HT1080 (cell line): ENCODE results near the gene TXNDC17. TPM values are rescaled to one million over a fixed set of nuclear protein-coding genes. Genes with fewer than 3 reads are reported as not detected.
"Not testable (repeated sequence)": the region's sequence is repeated elsewhere in the genome, so short reads cannot be mapped to it uniquely, and the experiment has no call there.

Experiments used
- DNase-seq: peaks from one replicate; pipeline ENCODE4 v3.0.0-alpha.2; 2015; ENCODE audit warnings: low read depth
- total RNA-seq: library from RNA; depleted of rRNA; stranded (reverse); fragments of >200 nt; shearing (Covaris generic); gene quantifications from 2 replicates; pipeline ENCODE4 v1.2.3, GENCODE V29; 2014

TXNDC17 gene
- total RNA-seq, 1 experiment from 2014 or later = 108 TPM

DNA sequence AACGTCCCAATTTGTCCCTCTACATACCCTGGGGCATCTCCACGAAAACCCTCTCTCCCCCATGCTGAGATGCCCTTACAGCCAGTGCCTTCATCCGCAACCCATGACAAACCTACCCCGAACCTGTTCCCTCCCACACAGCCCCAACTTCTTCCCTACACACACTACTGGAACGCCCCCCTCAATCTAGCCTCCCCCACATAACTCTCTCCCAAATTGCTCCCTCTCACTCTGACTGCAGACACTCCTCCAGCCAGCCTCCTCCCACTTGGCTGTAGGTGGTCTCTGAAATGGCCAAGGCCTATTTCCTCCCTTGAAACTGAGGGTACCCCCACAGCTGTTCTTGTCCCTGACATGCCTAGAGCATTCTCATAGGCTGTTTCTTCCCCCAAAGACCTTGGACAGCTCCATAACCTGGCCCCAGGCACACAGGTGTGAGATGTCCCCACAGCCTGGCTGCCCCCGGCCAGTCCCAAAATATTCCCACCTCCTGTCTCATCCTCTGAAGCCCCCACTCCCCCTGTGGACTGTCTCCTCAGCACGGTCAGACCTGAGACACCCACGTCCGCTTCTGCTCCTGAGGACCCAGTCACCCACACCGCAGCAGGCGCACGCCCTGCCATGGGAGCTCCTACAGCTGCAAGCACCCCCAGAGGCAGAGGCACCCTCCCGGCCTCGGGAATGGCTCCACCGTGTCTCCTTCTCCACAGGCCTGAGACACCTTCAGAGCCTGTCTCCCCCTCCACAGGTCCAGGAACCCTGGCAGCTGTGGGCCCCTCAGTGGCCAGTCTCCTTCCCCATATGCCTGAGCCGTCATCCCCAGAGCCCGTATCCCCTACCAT, 4.0 kb upstream of the TXNDC17 start:
- DNase-seq = no peak

DNA sequence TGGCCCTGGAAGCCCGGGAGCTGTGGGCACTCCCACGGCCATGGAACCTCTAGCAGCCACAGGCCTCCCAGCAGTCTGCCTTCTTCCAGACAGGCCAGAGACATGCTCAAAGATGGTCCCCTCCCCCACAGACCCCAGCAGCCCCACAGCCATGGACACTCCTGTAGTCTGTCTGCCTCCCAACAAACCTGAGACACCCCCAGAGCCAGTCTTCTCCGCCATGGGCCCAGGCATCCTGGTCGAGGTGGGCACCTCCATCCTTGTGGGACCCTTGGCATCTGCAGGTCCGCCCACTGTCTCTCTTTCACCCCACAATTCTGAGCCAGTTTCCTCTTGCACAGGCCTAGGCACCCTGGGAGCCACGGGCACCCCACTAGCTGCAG, 3.4 kb upstream of the TXNDC17 start:
- DNase-seq = no peak

DNA sequence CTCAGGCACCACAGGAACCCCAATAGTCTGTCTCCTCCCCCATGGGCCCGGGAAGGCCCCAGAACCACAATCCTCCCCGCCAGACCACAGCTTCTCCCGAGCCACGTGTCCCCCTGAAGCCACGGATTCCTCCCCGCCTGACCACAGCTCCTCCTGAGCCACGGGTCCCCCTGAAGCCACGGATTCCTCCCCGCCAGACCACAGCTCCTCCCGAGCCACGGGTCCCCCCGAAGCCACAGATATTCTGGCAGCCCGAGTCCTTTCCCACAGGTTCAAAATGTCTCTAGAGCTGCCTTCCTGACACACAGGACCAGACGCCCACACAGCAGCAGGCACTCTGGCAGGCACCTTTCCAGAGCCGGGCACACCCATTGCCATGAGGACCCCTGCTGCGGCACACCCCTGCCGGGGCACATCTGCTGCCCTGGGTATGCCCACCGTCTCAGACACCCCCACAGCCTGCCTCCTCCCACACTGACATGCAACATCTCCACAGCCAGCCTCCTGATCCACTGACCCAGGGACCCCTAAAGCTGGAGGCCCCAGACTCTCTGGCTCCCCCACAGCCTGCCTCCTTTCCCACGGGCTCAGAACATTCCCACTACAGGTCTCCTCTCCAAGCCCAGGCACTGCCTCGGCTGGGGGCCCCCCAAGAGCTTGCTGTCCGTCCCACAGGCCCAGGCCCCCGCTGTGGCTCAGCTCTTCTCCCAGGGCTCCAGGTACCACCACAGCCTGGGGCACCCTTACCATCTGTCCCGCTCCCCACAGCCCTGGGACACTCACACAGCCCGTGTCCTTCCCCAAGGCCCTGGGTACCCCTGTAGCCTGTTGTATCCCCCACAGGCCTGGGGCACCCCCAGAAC, 2.6 kb upstream of the TXNDC17 start:
- DNase-seq = no peak

DNA sequence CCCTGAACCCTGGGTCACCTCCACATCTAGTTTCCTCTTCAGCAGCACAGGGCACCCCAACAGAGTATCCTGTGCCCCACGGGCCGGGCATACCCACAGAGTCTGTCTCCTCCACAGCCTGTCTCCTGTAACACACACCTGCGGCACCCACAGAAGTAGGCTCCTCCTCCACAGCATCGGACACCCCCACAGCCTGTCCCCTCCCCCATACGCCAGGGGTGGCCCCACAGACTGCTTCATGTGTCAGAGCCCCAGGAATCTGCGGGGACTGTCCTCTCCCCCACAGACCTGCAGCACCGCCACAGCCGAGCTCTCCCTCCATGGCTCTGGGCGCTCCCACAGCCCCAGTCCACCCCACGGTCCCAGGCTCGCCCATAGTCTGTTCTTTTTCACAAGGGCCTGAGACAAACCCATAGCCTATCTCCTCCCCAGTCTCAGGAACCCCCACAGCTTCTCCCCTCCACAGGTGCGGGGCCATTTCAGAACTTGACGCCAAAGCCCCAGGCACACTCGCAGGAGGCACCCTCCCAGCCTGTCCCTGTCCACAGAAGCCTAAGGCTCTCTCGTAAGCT, 1.8 kb upstream of the TXNDC17 start:
- no peak for DNase-seq

DNA sequence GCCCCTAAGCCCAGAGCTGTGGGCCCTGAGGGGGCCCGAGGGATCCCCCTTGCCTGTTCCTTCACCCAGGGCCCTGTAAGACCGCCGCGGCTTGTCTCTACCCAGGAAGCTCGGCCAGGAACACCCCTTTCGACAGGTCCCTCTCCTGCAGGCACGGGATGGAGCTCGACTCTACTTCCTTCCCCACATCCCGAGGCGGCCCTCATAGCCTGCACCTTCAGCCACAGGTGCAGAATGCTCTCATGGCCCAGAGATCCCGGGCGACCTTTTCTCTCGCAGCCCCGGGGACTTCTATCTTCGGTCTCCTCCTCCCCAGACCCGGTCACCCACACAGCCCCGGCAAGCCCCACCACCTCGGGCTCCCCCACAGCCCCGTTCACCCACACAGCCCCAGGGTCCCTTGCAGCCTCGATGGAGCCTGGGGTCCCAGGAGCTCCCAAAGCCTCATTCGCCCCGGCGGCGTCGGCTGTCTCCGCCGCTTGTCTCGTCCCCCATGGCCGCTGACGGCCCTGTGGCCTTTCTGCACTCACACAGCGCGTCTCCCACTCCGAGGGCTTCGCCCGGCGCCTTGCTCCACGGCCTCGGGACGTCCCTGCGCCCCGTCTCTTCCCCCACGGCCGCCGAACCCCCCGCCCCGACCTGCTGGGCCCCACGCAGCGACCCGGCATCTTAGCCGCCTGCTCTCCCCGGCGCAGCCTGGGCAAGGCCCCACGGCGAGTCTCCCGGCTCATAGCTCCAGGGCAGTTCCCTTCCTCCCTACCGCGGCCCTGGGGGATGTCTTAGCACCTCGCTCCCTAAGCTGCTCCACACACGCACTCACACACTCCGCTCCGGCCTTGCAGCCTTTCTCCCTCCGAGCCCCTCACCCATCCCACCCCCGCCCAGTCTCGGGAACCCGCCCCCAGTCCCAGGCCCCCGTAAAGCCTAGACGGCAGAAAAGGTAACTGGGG, 999 bp upstream of the TXNDC17 start:
- DNase-seq = no peak

DNA sequence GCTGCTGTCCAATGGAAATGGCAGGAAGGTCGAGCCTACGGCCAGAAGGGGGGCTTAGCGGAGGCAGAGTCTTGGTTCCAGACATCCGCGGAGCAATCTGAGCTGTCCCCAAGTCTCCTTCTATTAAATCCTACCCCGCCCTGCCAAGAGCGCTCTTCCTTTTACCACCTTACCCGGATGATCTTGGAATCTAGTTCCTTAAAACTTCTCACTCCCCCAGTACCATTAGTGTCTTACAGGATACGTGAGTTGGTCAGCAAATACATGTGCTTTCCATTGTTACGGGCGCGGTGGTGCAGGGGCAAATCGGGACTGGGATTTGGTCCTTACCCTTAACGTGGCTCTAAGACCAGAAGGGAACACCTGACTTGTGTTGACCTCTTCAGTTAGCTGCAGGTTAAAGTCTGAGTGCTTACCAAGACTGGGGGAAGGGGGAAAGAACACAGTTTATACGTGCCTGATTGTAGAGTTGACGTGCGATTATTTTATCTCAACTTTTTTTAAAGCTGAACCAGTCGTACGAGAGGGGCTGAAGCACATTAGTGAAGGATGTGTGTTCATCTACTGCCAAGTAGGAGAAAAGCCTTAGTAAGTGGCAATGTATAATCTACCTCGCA, 495 bp downstream of the TXNDC17 start:
- peak; percentile 10 for DNase-seq

DNA sequence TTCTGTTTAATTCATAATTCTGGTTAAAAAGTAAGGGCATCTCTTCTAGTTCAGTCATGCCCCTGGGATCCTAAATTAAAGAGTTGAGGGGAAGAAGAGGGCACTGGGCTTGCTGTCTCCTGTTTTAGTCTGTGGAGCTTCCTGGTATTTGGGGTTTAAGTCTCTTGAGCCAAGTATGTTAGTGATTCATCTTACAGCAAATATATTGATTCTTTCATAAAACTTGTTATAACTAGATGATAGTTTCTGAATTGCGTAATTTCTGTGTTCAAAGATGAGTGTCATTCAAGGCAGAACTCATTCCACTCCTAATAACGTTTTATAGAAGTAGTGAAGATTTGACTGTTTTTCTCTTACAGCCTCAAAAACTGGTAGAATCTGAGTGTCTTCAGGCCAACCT, 1.7 kb downstream of the TXNDC17 start:
- no peak for DNase-seq

DNA sequence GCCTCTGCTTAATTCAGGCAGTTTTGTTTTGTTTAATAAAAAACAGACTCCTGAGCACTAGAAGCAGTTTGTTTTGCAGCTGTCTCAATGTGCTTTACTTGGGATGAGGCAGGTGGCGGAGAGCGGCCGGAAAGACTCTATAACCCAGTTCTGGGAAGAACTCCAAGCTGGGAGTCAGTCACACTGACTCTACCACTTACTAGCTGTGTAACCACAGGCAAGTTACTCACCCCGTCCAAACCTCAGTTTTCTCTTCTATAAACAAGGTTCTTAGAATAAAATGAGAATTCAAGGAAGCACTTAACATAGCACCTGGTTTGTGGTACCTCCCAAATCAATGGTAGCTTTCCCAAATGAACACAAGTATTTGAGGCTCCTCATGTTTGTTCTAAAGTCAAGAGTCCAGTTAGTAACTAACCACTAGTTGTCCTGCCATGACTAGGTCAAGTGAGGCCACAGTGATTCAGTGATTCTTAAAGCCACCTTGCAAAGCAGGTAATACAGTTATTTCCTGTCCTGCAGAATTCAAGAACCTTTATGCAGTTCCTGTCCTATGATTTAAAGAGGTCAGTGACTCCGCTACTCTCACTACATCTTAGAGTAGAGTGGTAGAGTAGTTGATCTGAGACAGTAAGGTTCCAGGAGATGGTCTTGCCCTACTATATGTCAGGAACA, 2.7 kb downstream of the TXNDC17 start:
- peak; percentile 27 for DNase-seq

DNA sequence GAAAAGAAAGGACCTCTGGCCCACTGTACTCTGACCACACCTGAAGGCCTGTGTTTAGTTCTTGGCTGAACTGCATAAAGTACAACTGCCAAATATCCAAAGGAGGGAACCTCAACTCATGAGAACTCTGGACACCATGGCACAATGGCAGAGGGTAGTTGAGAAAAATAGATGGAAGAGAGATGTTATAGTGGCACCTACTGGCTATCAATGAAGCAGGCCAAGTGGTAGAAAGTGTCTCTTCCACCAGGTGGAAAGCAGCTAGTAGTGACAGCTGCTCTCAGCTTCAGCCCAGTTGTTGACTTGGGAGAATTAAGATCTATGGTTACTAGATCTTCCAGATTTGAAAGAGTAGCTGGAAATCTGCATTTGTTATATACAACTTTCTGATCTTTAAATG, 7.3 kb downstream of the TXNDC17 start:
- DNase-seq = peak; percentile 26

DNA sequence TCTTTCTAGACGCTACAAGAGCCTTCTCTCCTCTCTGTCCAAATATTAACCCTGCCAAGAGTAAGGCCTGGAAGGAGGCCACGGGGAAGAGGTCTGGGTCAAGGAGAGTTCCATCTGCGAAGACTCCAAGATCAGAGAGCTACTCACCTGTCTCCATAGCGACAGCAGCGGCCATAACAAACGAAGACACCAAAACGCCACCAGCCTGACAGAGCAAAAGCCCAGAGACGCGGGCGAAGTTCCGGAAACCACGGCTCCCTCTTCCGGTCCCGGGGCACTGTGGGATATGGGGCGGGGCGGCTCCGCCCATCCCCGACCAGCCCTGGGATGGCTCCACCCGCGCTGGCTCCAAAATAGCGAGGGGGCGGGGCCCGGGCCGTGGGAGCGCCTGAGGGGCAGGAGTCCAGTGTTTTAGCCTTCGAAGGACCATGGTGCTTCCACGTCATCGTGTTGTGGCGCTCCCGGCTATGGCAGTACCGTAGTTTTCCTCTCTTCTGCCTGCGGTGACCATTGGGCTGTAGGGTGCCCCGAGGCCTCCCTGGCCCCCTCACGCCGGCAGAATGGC, 10.6 kb downstream of the TXNDC17 start, which contains the start of the genes C17orf100 and MED31:
Gene C17orf100, plus strand, starts transcription at position 409 of the 565 bp plus-strand sequence. Its CDS starts 152 bp downstream, at position 561.
Gene MED31, minus strand, starts transcription at position 252 of the 565 bp plus-strand sequence. Its CDS starts 77 bp downstream, at position 175.
- peak; percentile 93 for DNase-seq

DNA sequence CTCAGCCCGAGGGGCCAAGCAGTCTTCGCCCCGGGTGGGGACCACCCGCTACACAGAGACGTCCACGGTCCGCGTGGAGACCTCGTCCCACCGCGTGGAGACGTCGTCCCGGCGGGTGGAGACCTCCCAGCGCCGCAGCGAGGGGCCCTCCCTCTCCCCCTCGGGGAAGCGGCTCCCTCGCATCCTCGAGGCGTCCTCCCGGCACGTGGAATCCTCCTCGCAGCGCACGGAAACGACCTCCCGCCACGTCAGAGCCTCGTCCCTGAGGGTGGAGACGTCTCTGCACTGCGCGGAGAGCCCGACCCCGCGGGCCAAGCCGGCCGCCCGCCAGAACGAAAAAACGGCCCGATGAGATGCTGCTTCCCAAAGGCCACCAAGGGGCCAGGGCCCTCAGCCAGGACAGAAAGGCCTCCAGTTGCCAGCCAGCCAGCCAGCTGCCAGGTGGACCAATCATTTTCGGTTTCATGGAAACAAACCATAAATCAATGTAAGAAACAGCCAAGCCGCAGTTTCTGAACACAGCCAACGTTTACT, 11.1 kb downstream of the TXNDC17 start:
- DNase-seq = no peak

DNA sequence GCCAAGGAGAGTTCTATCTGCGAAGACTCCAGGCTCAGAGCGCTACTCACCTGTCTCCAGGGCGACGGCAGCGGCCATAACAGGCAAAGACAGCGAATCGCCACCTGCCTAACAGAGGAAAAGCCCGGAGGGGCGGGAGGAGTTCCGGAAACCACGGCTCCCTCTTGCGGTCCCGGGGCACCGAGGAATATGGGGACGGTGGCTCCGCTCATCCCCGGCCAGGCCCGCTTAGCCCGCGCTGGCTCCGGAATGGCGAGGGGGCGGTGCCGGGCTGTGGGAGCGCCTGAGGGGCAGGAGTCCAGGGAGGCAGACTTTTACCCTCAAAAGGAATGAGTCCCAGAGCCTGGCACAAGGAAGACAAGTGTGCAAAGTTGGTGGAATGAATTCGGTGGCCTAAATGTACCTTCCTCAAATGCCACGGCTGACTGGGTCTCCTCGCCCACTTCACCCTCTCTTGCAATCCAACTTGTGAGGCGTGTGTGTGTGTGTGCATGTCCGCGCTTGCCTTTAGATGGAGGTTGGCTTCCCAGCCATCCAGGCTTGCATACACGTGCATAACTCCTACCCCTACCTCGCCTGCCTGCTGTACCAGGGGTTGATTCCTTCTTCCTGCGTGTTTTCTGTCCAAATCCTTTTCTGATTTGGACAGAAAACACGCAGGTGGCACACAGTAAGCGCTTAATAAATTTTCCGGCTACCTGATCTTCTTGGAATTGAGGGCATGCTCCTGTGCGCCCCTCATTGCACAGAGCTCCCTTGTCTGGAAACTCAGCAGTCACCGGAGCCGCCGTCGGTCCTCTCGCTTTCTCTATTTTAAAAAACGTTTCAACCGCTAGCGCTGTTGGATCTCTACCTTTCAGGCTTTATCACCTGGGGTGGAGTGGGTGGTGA, 14.2 kb downstream of the TXNDC17 start:
- DNase-seq = no peak

DNA sequence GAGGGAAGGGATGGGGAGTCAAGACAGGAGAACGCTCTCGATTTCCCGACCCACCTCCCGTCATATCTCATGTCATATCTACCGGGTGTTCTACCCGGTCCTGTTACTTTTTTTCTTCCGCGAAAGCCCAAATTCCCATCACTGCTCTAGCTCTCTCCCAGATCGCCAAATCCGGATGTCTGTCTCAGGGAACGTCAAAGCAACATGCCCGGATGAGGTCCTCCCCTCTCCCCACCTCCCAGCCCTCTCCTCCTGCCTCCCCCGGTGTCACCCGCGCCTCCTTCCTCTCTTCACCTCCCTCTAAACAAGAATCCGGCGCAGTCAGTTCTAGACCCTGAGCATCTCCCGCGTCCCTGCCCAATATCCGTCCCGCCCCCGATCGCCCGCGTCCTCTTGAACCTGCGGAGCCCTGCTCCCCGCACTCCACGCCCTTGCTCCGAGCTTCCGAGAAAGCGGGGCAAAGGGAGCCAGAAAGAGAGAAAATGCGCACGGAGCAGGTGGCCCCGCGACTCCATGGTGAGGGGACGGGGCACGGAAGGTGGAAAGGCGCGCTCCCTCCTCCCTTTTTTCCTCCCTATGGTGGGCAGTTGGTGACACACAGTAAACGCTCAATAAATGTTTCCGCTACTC, 15.0 kb downstream of the TXNDC17 start:
- not testable (repeated sequence) for DNase-seq

DNA sequence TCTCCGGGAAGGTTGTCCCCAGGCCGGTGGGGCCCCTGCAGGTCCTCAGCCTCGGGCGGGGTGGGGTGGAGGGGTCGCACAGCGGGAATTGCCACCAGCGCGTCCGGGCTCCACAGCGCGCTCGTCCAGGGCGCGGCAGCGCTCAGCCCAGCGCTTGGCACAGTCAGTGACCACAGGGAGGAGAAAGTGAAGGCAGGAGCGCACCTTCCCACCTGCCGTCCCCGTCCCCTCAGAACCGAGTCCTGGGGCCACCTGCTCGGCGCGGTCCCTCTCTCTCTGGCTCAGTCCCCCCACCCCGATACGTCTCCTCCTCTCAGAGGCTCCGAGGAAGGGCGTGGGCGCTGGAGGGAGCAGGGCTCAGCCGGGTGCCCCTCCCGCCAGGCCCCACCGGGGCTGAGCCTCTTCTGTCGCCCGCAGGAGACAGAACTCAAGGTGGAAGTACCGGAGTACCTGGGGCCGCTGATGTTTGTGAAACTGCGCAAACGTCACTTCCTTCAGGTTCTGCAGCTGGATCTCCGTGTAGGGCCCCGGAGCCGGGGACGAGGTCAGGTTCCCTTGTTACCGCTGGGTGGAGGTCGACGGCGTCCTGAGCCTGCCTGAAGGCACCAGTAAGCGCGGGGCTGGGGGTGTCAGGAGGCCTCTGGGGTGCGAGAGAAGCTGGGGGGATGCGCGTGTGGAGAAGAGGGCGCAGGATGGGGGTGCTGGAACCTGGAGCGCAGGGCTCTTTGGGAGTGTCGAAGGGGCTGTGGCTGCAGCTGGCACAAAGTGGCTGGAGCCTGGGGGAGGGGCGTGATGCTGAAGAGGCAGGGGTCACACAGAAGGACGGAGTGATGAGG, 16.2 kb downstream of the TXNDC17 start:
- DNase-seq = not testable (repeated sequence)

DNA sequence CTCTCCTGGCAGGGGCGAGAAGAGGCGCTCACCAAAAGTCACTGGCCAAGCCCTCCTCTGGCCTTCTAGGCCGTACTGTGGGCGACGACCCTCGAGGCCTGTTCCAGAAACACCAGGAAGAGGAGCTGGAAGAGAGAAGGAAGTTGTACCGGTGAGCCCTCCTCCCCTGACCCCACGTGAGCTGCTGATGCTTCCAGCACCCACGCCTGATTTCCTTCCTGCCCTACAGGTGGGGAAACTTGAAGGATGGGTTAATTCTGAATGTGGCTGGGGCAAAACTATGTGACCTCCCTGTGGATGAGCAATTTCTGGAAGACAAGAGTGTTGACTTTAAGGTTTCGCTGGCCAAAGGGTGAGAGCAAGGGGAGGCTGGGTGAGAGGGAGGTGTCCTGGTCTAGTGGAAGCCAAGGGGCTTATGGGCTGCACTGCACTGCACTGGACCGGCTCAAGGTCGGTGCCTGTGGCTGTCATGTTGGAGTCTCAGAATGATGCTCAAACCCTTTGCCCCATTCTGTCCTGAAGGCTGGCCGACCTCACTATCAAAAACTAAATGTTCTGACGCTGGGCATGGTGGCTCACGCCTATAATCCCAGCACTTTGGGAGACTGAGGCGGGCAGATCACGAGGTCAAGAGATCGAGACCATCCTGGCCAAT, 16.9 kb downstream of the TXNDC17 start:
- no peak for DNase-seq

DNA sequence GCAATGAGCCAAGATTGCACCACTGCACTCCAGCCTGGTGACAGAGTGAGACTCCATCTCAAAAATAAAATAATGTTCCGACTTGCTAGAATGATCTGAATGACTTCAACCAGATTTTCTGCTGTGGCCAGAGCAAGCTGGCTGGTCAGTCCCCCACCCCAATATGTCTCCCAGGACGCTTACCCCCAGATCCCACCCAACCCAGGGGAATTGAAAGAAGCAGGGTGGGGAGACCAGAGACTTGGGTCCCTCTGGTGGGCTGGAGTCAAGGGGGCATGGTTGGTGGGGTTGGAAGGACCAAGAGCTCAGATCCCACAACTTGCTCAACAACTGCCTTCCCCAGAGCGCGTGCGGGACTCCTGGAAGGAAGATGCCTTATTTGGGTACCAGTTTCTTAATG, 17.6 kb downstream of the TXNDC17 start:
- not testable (repeated sequence) for DNase-seq
